ENCODE results near the gene USP49. TPM values are rescaled to one million over a fixed set of nuclear protein-coding genes. Genes with fewer than 3 reads are reported as not detected.

USP49 gene
- total and polyA plus RNA-seq, 2 of the 13 experiments (the other 11 are each of a cell fraction or from before 2014, with no cell fraction given), result 2.9 to 4.3 TPM

- TF ChIP-seq U2AF2 (IDR thresholded peaks at IDR 0.05; ENCODE audit: low read depth, low read length), result 0 out of 2 replicates have a peak, but pooled peaks have one; percentile 58
- no peak for TF ChIP-seq NCOA5 (CRISPR knock-in tag; IDR thresholded peaks at IDR 0.05)
- peak; percentile 22 to 31; a peak in 2 of 4 replicates for TF ChIP-seq NR2F1 (CRISPR knock-in tag; IDR thresholded peaks at IDR 0.05)
- no peak for TF ChIP-seq HOXA7 (CRISPR knock-in tag; IDR thresholded peaks at IDR 0.05)
- no peak for TF ChIP-seq EEA1 (CRISPR knock-in tag; IDR thresholded peaks at IDR 0.05; ENCODE audit: borderline replicate concordance)
- TF ChIP-seq TCF7 (IDR thresholded peaks at IDR 0.05; ENCODE audit: low read depth), result peak; percentile 39
- no peak for TF ChIP-seq SRSF4 (IDR thresholded peaks at IDR 0.05; ENCODE audit: low read depth, low read length, poor library complexity, severe bottlenecking)
- no peak for TF ChIP-seq RBM22 (optimal IDR thresholded peaks at IDR 0.05; ENCODE audit: low read length)
- TF ChIP-seq GMEB2 (CRISPR knock-in tag; IDR thresholded peaks at IDR 0.05; ENCODE audit: low read depth), result peak; percentile 37; the same call in 1 of the 2 replicates
- TF ChIP-seq DZIP1 (CRISPR knock-in tag; IDR thresholded peaks at IDR 0.05), result no peak
- TF ChIP-seq ZBTB2 (CRISPR knock-in tag; IDR thresholded peaks at IDR 0.05; ENCODE audit: low read depth), result no peak
- TF ChIP-seq KDM5B (CRISPR knock-in tag; IDR thresholded peaks at IDR 0.05; ENCODE audit: borderline replicate concordance), result peak; percentile 53; the same call in 1 of the 2 replicates
- TF ChIP-seq HDAC6 (IDR thresholded peaks at IDR 0.05; ENCODE audit: low read depth, low read length), result no peak
- no peak for TF ChIP-seq ZKSCAN5 (CRISPR knock-in tag; IDR thresholded peaks at IDR 0.05)
- no peak for TF ChIP-seq ZNF670 (CRISPR knock-in tag; IDR thresholded peaks at IDR 0.05; ENCODE audit: borderline replicate concordance)
- TF ChIP-seq ZNF782 (CRISPR knock-in tag; IDR thresholded peaks at IDR 0.05; ENCODE audit: borderline replicate concordance), result no peak
- no peak for TF ChIP-seq ZNF558 (CRISPR knock-in tag; IDR thresholded peaks at IDR 0.05; ENCODE audit: borderline replicate concordance)
- no peak for TF ChIP-seq ZSCAN25 (CRISPR knock-in tag; IDR thresholded peaks at IDR 0.05)
- TF ChIP-seq MTERF4 (CRISPR knock-in tag; IDR thresholded peaks at IDR 0.05), result 0 out of 2 replicates have a peak, but pooled peaks have one; percentile 37
These were observed at the start of gene USP49 (continued) for GRCh38 chr6:41895300-41896233.
